Measurements from ENCODE around the gene NDUFB6. TPM values are rescaled to one million over a fixed set of nuclear protein-coding genes. Genes with fewer than 3 reads are reported as not detected.

The NDUFB6 gene
- total and polyA plus RNA-seq, 5 donors = 120 to 198 (median 132) TPM

DNA sequence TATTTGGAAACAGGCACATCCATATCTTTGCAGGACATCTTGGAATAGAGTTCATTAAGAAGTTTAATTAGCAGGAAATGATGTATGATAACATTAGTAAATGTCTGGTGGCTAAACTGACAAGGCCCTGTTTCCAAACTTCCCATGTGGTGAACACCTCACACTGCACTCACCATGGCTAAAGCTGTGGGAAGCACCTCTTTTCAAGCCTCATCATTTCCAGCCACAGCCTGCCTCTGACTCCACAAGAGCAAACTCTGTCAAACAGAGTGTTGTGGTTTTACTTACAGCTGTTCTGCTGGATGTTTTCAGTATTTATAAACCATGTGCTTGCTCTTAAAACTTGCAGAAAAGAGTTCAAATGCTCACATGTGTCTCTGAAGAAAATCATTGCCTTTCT, 14.9 kb upstream of the NDUFB6 start:
- Histone ChIP-seq H3K4me1 (ENCODE audit: control insufficient read depth, insufficient read depth, low read length) (no peaks in the 10 kb centered on the region), H3K27ac (ENCODE audit: low read length) (no peak overlapping the region), H3K27me3 (ENCODE audit: control insufficient read depth, insufficient read depth) (no peaks in the 10 kb centered on the region), H3K9me3 (ENCODE audit: control insufficient read depth, low read length) (no peaks in the 10 kb centered on the region), H3K4me3 (ENCODE audit: low read length) (no peak overlapping the region)
- DNase-seq = no peak
- ATAC-seq = no peak
- intact Hi-C loops (cut with DNase I) = loop anchor here in 2 of 4 donors (2.0 to 5.0 kb wide), 2 partner anchors 379 to 381 kb away; no protein-coding TSS in a partner anchor

GRCh38 chr9:32584784-32585183, 11.8 kb upstream of the NDUFB6 start:
- DNase-seq = no peak
- no peak for ATAC-seq
- Histone ChIP-seq H3K4me3 (ENCODE audit: low read length) (no peak overlapping the region), H3K4me1 (ENCODE audit: control insufficient read depth, insufficient read depth, low read length) (no peaks in the 10 kb centered on the region), H3K27me3 (ENCODE audit: control insufficient read depth, insufficient read depth) (no peaks in the 10 kb centered on the region), H3K9me3 (ENCODE audit: control insufficient read depth, low read length) (no peaks in the 10 kb centered on the region), H3K27ac (ENCODE audit: low read length) (no peak overlapping the region)
- WGBS = 43% methylated on average over 2 of the region's 2 CpGs
- intact Hi-C loops (cut with DNase I) = loop anchor here in 2 of 4 donors (5.0 kb wide), 1 partner anchor 383 kb away; no protein-coding TSS in a partner anchor

DNA sequence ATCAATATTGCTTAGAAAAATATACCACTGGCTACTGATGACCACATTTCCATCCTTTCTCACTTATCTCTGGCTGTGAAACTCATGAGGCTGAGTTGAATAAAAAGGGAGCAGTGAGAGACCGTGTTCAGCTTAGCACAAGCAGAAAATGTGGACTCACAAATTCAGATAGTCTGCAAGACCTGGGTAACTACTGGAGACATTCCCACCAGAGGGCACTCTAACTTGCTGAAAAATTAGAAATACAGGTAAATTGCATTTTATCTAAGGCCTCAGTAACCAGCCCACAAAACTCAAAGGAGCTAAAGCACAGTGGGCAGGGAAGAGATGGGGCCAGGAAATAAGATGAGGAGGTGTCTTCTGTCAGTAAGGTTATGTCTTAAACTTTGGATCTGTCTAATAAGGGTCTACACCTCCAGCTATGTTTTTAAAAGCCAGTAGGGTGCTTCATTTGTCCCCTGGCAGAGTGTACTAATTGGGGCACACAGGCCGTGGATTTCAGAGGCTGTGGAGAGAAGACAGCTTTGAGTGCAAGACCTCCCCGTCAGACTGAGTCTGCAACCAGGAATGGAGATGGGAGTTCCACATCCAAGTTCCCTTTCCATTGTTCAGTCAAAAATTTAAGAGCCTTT, 8.7 kb upstream of the NDUFB6 start:
- intact Hi-C loops (cut with DNase I) = loop anchor here in 3 of 4 donors (2.0 to 5.0 kb wide), 3 partner anchors 203 to 386 kb away; no protein-coding TSS in a partner anchor
- WGBS = 43% methylated on average over 3 of the region's 3 CpGs
- no peak for ATAC-seq
- no peaks in the 10 kb centered on the region for H3K27me3 ChIP-seq (ENCODE audit: control insufficient read depth, insufficient read depth)
- H3K4me1 ChIP-seq (ENCODE audit: control insufficient read depth, insufficient read depth, low read length) = no peaks in the 10 kb centered on the region
- H3K4me3 ChIP-seq (ENCODE audit: low read length) = no peak overlapping the region
- no peak for DNase-seq
- no peaks in the 10 kb centered on the region for H3K9me3 ChIP-seq (ENCODE audit: control insufficient read depth, low read length)
- no peak overlapping the region for H3K27ac ChIP-seq (ENCODE audit: low read length)

DNA sequence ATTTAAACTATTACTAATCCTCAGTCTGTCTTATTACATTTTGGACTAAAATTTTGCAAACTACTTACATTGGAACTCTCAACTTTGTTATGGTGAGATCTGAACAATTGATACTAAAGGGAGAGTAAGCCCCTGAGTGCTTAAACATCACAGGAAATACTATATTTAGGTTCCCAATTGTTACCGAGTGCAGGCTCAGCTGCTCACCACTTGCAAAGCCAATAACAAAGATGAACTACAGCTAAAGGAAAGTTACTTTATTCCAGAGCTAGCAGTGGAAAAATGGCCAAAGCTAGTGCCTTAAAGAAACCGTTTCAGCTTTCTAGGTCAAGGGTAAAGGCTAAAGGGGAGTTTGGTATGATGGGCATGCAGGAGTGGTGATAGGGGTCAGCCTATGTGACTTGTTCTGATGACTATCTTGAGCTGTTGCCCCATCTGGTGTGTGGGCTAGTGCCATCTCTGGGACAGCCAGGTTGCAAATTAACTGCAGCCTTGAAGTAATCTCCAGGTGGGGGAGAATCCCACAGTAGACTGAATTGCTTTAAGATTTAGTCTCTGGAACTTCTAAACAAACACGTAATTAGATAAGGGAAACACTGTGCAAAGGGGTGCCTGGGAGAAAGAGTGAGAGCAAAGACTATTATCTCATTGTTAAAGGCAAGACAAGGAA, 7.8 kb upstream of the NDUFB6 start:
- no peak overlapping the region for H3K4me3 ChIP-seq (ENCODE audit: low read length)
- no peaks in the 10 kb centered on the region for H3K27me3 ChIP-seq (ENCODE audit: control insufficient read depth, insufficient read depth)
- ATAC-seq (no peak), DNase-seq (no peak)
- intact Hi-C loops (cut with DNase I) = loop anchor here in 3 of 4 donors (2.0 to 5.0 kb wide), 3 partner anchors 202 to 387 kb away; no protein-coding TSS in a partner anchor
- WGBS = 8% methylated on average over 3 of the region's 3 CpGs
- H3K9me3 ChIP-seq (ENCODE audit: control insufficient read depth, low read length) = no peaks in the 10 kb centered on the region
- H3K4me1 ChIP-seq (ENCODE audit: control insufficient read depth, insufficient read depth, low read length) = no peaks in the 10 kb centered on the region
- H3K27ac ChIP-seq (ENCODE audit: low read length) = no peak overlapping the region

DNA sequence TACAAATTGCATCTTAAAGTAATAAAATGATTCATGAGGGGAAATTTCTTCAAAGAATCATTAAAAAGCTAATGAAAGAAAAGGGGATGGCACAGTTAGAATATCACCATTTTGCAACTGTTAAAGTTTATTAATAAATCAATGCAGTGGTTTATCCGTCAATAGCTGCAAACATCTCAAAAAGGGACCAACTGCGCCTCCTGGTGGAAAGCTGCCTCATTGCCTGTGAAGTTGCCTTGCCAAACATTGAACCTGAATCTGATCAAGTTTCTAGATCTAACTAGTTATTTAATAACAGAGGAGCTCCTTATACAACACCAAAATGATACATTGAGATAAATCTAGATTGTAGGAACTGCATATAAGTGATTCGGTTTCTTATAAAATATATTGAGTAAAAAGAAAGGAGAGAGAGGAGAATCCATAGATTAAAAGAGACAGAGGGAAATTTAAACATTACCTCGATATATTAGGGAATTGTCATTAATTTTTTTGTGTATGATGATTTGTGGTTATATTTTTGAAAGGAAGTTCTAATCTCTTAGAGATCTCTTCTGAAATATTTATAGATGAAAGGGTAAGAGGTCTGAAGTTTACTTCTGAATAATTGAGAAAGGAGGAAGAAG, 6.9 kb upstream of the NDUFB6 start:
- peak in 1 of 2 donors; percentile 45 for ATAC-seq
- no peaks in the 10 kb centered on the region for H3K9me3 ChIP-seq (ENCODE audit: control insufficient read depth, low read length)
- peak; percentile 66 to 87 (median 75) for DNase-seq
- H3K4me3 ChIP-seq (ENCODE audit: low read length) = no peak overlapping the region
- H3K4me1 ChIP-seq (ENCODE audit: control insufficient read depth, insufficient read depth, low read length) = no peaks in the 10 kb centered on the region
- 19% methylated on average over 4 of the region's 4 CpGs for WGBS
- intact Hi-C loops (cut with DNase I) = loop anchor here (2.0 to 5.0 kb wide), 4 partner anchors 201 to 387 kb away; no protein-coding TSS in a partner anchor
- H3K27ac ChIP-seq (ENCODE audit: low read length) = no peak overlapping the region
- H3K27me3 ChIP-seq (ENCODE audit: control insufficient read depth, insufficient read depth) = no peaks in the 10 kb centered on the region

- Histone ChIP-seq H3K9me3 (ENCODE audit: control insufficient read depth, low read length) (no peaks in the 10 kb centered on the region), H3K4me3 (ENCODE audit: low read length) (no peak overlapping the region), H3K4me1 (ENCODE audit: control insufficient read depth, insufficient read depth, low read length) (no peaks in the 10 kb centered on the region), H3K27me3 (ENCODE audit: control insufficient read depth, insufficient read depth) (no peaks in the 10 kb centered on the region), H3K27ac (ENCODE audit: low read length) (no peak overlapping the region)
- intact Hi-C loops (cut with DNase I) = loop anchor here in 2 of 4 donors (2.0 to 5.0 kb wide), 2 partner anchors 200 to 202 kb away; no protein-coding TSS in a partner anchor
- 48% methylated on average over 5 of the region's 5 CpGs for WGBS
- DNase-seq (no peak), ATAC-seq (no peak)
Measured at GRCh38 chr9:32578976-32579375, 6.0 kb upstream of the NDUFB6 start.

GRCh38 chr9:32577316-32577715, 4.4 kb upstream of the NDUFB6 start:
- WGBS = 78% methylated on average over 3 of the region's 3 CpGs
- H3K27ac ChIP-seq (ENCODE audit: low read length) = no peak overlapping the region
- DNase-seq = no peak
- H3K27me3 ChIP-seq (ENCODE audit: control insufficient read depth, insufficient read depth) = no peaks in the 10 kb centered on the region
- ATAC-seq = no peak
- intact Hi-C loops (cut with DNase I) = loop anchor here in 1 of 4 donors (5.0 kb wide), 1 partner anchor 200 kb away; no protein-coding TSS in a partner anchor
- no peak overlapping the region for H3K4me3 ChIP-seq (ENCODE audit: low read length)
- H3K9me3 ChIP-seq (ENCODE audit: control insufficient read depth, low read length) = no peaks in the 10 kb centered on the region
- H3K4me1 ChIP-seq (ENCODE audit: control insufficient read depth, insufficient read depth, low read length) = peaks cover 2% of the 10 kb centered on the region

DNA sequence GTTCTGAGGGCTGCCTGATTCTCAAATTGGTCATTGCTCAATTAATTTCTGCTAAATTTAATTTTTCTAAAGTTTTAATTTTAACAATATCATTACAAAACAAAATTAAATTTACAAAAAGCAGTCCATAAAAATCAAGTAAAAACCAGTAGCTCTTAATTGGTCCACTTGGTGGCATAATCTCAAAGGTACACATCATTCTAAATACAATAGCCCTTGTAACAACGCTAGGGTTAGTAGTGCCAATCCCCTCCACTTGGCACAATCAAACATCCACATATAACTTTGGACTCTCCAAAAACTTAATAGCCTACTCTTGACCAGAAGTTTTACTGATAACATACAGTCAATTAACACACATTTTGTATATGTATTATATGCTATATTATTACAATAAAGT, 1.9 kb upstream of the NDUFB6 start:
- DNase-seq (no peak), ATAC-seq (no peak)
- H3K9me3 ChIP-seq (ENCODE audit: control insufficient read depth, low read length) = no peaks in the 10 kb centered on the region
- H3K4me1 ChIP-seq (ENCODE audit: control insufficient read depth, insufficient read depth, low read length) = peaks cover 4% of the 10 kb centered on the region
- WGBS = 64% methylated on average over 1 of the region's 1 CpG
- H3K27ac ChIP-seq (ENCODE audit: low read length) = no peak overlapping the region
- no peaks in the 10 kb centered on the region for H3K27me3 ChIP-seq (ENCODE audit: control insufficient read depth, insufficient read depth)
- no peak overlapping the region for H3K4me3 ChIP-seq (ENCODE audit: low read length)
- intact Hi-C loops (cut with DNase I) = loop anchor here in 1 of 4 donors (5.0 kb wide), 1 partner anchor 198 kb away; no protein-coding TSS in a partner anchor

GRCh38 chr9:32573821-32574220, 862 bp upstream of the NDUFB6 start:
- 82% methylated on average over 7 of the region's 7 CpGs for WGBS
- H3K27ac ChIP-seq (ENCODE audit: low read length) = no peak overlapping the region
- intact Hi-C loops (cut with DNase I) = no loop called here

DNA sequence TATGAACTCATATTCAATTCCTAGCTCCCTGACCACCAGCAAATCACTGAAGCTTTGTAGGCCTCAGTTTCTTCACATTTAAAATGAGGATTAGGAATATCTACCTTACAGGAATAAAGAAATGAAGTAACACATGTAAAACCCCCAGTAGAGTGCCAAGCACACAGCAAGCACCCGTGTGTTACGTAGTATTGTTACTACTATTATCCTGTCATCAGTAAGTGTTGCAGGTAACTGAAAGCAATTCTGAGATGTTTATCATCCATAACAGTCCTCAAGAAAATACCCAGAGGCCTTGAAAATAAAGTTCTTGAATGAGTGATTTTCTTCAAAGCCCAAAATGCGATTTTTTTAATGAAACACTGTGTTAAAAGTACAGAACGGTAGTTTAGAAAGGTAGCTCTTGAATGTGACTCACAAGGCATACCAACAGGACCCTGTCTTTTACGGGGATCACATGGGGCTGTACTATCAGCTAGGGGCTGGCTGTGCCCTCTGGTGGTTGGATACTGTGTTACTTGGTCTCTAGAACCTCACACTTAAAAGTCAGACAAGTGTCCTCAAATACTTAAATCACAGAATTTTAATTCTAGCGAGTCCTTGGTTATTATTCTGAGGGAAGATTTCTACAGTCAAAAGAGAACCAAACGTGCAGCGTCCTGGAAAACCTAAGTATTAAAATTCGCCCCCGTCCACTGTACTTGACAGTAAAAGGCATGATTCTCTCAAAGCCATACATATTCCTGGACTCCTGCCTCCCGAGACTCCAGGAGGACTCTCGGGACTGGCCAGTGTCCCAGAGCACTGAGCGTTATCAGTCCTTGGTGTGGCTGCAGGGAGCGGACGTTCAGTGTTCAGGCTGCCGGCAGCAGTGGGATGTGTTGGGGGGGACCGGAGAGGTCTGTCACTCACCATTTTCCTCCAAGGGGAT, 725 bp downstream of the NDUFB6 start:
- ATAC-seq = peak; percentile 86
- Histone ChIP-seq H3K9me3 (ENCODE audit: control insufficient read depth, low read length) (no peaks in the 10 kb centered on the region), H3K4me3 (ENCODE audit: low read length) (peak overlapping the region; percentile 95), H3K4me1 (ENCODE audit: control insufficient read depth, insufficient read depth, low read length) (peaks cover 4% of the 10 kb centered on the region), H3K27me3 (ENCODE audit: control insufficient read depth, insufficient read depth) (no peaks in the 10 kb centered on the region), H3K27ac (ENCODE audit: low read length) (peak overlapping the region; percentile 95)
- 1% methylated on average over 17 of the region's 17 CpGs for WGBS
- intact Hi-C loops (cut with DNase I) = no loop called here
- DNase-seq = peak; percentile 47 to 76 (median 75)

More at GRCh38 chr9:32573821-32574220, 862 bp upstream of the NDUFB6 start:
- DNase-seq = no peak
- ATAC-seq = no peak
- no peaks in the 10 kb centered on the region for H3K27me3 ChIP-seq (ENCODE audit: control insufficient read depth, insufficient read depth)
- H3K9me3 ChIP-seq (ENCODE audit: control insufficient read depth, low read length) = no peaks in the 10 kb centered on the region
- H3K4me3 ChIP-seq (ENCODE audit: low read length) = no peak overlapping the region
- peaks cover 4% of the 10 kb centered on the region for H3K4me1 ChIP-seq (ENCODE audit: control insufficient read depth, insufficient read depth, low read length)

Data from right cardiac atrium (tissue), 5 donors.